ENCODE results near the gene FAM9B.
"Not testable (repeated sequence)": the region's sequence is repeated elsewhere in the genome, so short reads cannot be mapped to it uniquely, and the experiment has no call there.

The FAM9B gene

DNA sequence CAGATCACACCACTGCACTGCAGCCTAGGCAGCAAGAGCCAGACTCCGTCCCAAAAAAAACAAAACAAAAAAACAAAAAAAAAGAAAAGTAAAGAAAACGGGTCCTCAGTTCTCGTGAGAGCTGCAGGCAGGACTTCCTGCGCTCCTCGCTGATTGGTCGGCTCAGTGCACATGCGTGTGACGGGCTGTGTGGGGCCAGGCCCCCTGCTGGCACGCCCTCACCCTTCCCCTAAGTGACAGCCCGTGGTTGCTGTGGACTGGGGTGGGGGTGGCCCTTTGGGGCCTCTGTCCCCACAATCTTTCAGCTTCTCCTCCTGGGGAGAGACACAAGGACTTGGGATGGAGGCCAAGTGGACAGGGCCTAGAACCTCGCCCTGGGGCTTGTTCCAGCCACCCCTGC lies at the start of gene FAM9B:
FAM9B (minus strand) TSS at position 139 of the 400 bp plus-strand sequence. CDS start 1,141 bp downstream, outside the sequence.
- no peak for DNase-seq

DNA sequence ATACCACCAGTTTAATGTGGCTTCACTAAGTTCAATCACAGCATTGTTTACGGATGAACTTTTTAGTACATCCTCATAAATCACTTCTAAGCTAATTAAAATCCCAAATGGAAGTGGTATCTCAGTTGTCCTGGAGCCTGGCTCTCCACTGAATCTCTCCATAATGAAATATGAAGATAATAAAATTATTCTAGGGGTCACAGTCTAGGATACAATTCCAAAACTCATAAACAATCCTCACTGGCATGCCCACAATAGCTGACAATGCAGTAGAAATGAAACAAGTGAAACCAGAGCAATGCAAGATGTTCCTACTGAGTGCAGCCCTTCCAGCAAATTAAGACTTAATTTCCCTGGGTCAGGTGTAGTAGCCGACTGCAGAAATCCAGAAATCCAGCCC lies 47.3 kb upstream of the FAM9B start:
- DNase-seq = no peak

DNA sequence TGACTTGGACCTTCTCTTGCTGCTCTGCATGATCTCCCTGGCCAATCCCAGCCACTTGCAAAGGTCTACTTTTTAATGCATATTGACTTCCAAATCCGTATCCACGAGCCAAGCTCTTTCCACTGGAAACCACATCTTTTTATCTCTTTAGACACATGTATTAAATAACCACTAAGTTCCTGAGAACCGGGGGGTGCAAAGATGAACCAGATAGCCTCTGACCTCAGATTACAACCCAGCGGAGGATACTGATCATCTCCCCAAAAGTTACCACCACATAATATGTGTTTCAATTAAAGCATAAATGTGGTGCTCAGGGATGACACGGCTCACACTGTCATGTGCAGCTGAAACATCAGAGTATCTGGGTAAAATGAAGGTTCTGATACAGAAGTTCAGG lies 40.4 kb upstream of the FAM9B start:
- no peak for DNase-seq

DNA sequence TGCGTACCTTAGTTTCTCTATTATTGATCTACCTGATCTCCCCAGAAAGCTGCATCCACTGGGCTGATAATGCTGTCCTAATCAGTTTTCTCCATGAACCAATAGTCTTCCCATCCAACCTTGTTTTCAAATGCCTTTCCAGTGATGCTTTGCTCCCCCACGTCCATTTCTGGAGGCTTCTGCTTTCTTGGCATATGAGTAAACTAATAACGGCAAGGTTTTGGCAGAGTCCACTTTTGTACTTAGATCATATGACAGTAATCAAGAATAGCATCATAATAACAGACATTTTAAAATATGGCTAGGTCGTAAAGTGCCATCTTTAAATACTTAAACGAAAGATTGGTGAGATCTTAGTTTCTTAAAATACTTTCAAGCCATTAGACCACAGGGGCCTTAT lies 38.4 kb upstream of the FAM9B start:
- DNase-seq = no peak

DNA sequence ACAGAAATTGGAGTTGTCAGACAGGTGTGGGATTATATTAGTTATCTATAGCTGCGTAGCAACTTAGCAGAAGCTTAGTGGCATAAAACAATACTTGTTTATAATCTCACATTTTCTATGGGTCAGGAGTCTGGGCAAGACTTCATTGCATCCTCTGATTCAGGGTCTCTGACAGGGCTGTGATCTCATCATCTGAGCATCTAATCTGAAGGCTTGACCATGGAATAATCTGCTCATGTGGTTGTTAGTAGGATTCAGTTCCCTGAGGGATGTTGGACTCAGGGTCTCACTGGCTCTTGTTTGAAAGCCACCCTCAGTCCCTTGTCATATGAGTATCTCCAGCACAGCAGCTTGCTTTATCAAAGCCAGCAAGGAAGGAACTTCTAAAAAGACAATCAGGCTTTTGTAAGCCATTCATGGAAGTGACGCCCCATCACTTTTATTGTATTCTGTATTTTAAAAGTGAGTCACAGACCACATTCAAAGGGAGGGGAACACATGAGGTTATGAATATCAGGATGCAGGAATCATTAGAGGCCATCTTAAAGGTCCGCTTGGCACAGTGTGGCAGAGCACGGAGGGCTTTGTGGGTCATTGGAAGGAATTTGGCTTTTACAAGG lies 37.2 kb upstream of the FAM9B start:
- DNase-seq = no peak

DNA sequence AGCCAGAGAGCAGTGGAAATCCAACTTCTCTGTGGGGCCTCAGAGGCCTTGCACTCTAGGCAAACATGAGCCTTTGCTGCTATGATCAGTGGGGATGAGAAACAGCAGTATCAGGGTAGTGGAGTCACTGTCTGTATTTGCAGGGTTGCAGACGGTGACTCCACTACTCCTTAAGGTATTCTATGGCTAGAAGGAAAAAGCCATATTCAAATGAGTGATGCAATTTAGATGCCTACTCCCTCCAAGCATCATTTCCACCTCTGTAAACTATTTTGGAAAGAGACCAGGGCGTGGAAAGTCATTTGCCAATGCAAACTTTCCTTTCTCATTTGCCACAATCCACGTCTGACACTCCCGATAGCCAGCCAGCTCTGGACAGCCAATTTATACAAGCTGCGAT lies 35.6 kb upstream of the FAM9B start:
- DNase-seq = no peak

DNA sequence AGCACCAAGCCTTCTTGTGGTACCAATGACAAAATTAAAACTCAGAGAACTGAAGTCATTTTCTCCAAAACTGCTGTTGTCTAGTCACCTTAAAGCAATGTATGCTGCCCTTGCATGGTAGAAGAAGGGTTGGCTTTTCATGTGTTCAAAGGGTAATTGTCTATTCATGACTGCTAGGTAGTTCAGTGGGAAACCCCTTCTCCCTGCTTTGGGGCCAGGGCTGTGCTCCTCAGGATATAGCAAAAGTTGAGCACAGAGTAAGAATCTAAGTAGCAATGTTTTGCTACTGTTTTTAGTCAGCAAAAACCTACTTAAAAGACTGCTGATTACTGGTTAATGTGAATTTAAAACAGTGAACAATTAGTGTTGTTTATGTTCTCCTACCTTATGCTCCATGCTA lies 30.8 kb upstream of the FAM9B start:
- DNase-seq = no peak

DNA sequence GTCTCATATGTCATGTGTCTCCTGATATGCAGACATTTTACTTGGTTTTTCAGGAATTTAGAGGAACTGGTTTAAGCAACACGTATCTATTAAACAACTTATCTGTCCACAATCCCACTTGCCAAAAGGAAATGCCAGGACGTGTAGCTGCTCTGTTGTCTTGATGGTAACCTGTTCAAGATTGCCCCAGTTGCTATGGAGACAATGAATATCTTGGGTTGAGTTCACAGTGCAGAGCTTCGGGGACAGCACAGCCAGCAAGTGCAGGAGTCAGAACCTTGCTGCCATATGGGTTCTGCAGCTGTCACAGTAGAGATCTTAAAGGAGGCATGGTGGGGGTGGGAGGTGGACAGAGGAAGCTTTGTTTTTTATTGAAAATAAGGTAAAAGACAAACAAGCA lies 28.7 kb upstream of the FAM9B start:
- DNase-seq = no peak

DNA sequence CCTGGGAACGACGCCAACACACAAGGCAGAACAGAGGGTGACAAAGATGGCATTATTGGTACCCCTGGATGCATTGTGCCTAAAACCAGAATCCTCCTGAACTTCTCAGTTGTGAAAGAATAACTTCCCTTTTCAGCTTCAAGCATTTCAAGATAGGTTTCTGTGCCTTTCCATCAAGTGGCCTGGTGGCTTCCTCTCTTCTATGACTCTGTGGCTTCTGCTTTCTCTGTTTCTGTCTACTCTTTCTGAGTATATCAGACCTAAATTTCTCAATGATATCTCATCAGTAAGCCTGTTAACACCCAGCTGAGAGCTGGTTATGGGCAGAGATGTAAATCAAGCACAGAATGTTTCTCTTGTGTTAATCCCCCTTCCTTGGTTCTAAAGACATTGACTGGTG lies 21.4 kb upstream of the FAM9B start:
- DNase-seq = no peak

DNA sequence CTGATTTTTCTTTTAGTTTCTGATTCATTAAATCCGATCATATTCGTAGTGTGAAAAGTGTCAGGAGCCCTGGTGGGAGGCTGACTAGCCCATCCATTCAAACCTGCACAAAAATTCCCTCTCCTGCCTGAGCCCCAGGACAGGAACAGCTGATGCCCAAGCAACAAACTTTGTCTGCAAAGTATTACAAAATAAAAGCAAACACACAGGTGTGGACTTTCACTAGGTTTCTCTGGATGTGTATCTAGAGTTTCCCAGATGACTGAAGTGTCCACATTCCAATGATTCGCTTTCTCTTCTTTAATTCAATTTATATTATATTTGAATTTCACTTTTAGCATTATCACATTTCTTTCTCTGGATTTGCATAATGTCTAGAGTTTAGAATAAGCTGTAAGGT lies 18.2 kb upstream of the FAM9B start:
- no peak for DNase-seq

DNA sequence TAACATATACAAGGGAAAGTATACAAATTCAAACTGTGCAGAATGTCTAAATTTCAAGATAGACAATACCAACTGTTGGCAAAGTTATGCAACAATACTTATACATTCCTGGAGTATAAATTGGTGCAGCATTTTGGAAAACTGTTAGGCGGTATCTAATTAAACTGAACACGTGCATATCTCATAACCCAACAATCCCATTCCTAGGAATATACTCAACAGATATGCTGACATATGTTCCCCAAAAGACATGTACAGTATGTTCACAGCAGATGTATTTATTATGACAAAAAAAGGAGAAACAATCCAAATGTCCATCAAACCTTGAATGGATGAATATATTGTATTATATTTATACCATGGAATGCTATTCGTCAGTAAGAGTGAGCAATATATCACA lies 16.4 kb upstream of the FAM9B start:
- no peak for DNase-seq

DNA sequence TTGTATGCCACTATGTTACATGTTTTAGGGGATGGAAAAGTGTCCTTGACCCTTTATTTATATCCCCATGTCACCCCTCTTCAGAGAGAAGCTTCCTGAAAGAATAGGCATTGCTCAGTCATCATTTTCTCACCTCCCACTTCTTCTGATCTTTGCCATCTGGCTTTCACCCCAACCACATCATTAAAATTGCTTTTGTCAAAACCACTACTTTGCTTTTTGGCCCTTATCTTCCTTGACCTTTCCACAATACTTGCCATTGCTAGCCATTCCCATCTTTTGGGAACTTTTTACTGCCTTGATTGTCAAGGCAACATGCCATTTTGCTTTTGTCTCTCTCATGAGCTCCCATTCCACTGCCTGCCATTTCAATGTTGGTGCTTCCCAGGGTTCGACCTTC lies 14.9 kb upstream of the FAM9B start:
- no peak for DNase-seq

DNA sequence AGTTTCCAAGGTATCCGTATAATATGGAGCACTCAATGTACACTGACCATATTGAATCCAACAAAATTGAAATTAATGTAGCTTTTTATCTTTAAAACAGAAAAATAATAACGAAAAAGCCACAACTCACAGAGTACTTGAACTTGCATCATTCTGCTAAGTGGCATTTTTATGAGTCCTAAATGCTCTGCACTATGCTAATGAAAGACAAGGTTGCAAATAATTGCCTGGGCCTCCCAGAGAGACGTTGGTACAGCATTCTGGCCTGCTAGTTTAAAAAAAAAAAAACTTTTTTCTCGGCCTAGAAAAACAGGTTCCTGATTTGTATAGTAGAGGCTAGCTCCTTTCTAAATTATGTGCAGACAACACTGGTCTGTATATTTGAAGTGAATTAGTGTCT lies 4.3 kb upstream of the FAM9B start:
- DNase-seq = no peak

DNA sequence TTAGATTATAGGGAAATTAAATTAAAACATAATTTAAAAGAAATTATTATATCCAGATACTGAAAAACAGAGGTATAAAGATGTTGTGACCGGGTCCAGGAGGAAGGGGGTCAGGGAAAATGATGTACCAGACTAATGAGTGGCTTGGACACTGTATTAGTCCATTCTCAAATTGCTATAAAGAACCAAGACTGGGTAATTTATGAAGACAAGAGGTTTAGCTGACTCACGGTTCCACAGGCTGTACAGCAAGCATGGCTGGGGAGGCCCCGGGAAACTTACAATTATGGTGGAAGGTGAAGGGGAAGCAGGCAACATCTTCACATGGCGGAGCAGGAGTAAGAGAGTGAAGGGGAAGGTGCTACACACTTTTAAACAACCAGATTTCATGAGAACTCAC lies 3.4 kb upstream of the FAM9B start:
- DNase-seq = no peak

DNA sequence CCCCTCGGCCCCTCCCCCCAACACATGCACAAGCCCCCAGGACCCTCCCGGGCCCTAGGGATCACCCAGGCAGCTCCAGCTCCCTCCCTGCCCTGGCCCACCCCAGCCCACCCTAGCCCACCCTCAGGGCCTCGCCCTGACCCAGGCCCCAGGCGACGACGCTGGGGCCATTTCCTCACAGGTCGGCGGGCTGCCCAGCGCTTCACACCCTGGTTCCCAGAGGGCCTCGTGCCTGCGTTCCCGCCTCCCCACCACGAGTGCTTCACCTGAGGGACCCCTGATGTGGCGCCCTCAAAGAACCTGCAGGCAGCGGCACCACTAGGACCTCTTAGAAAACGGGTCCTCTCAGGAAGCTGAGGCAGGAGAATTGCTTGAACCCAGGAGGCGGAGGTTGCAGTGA lies 341 bp downstream of the FAM9B start:
- DNase-seq = no peak

DNA sequence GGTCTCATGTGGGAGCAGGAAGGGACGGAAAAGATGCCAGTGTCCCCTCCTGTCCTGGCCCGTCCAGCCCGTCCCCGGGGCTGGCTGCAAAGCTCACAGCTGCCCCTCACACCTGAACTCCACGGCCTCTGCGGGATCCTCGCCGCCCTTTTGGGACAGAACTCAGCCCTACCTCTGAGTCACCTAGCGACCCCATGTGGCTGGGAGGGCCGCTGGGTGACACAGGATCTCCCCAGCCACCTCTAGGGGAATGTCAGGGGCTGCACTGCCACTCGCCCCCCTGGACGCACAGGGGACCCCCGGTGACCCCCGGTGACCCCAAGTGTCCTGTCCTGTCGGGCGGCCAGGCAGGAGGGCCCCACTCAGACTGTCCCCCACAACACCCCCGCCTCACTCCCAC lies 748 bp downstream of the FAM9B start:
- DNase-seq = no peak

DNA sequence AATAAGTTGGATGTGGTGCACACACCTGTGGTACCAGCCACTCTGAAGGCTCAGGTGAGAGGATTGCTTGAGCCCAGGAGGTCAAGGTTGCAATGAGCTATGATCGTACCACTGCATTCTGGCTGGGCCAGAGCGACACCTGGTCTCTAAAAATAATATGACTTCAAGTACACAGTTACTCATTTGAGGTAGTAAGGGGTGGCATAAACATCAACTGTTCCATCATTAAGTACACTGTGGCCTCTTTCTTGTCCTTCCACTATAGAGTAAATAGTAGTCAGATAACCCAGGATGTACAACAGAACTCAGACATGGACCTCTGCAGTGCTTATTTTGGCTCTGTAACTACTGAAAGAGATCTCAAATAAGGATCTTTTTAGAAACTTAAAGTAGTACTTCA lies 10.6 kb downstream of the FAM9B start:
- DNase-seq = no peak

DNA sequence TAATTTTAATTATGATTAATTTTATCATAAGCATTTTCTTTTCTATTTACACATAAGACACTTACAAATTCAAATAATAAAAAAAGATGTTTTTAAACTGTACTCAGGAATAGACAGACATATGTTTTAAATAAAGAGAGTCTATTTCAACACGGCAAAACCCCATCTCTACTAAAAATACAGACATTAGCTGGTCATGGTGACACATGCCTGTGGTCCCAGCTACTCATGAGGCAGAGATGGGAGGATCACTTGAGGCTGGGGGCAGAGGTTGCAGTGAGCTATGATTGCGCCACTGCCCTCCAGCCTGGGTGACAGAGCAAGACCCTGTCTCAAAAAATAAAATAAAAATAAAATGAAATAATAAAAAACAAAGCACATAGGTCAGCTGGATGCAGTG lies 14.8 kb downstream of the FAM9B start:
- DNase-seq = no peak

DNA sequence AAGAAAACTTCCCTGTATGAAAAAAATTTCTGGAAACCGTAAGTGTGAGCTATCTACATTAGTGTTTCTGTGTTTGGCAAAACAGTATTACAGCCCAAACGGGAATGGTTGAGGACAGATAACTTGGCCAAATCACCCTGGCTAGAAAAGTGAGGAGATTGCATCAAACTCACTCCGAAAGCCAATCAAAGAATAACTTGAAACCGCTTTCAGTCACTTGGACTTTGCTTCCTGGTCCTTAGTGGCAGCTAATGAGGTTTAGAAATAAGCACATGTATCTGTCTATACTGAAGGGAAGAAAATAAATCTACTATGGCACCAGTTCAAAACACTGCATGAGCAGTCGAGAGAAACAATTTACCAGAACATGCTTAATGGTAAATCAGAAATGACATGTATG lies 15.6 kb downstream of the FAM9B start:
- DNase-seq = not testable (repeated sequence)

DNA sequence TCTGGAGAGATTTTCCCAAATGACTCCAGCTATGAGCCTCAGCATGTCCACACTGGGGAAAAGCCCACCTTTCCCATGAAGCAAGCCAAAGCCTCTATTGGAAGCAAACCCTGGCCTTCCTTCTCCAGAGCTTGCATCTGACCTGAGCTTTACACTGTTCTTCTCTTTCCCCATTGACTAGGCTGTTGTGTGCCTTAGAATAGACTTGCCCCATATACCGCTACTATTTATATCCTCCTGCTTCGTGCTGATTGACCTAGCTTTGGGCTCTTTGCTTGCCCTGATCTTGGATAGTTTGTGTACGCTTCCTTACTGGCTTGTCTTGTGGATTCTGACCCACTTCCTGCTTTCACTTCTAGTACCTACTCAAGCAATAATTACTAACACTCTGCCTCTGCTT lies 30.9 kb downstream of the FAM9B start:
- no peak for DNase-seq

DNA sequence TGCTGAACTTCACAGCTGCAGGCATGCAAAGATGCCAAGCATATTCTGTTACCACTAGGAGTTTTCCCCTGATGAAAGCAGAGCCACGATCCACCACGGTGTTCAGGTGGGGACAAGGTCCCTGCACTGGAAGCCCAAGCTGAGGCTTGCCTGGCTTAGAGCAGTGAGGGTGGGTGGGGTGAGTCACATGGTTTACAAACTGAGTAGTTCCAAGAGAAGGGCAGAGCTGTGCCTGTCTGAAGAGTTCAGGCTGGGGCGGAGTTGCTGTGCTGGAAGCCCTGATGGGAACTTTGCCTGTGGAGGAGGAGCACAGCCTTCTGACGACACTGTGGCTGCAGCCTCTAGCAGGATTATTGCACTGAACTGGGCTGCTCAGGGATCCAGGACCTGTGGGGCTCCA lies 45.5 kb downstream of the FAM9B start:
- DNase-seq = no peak

DNA sequence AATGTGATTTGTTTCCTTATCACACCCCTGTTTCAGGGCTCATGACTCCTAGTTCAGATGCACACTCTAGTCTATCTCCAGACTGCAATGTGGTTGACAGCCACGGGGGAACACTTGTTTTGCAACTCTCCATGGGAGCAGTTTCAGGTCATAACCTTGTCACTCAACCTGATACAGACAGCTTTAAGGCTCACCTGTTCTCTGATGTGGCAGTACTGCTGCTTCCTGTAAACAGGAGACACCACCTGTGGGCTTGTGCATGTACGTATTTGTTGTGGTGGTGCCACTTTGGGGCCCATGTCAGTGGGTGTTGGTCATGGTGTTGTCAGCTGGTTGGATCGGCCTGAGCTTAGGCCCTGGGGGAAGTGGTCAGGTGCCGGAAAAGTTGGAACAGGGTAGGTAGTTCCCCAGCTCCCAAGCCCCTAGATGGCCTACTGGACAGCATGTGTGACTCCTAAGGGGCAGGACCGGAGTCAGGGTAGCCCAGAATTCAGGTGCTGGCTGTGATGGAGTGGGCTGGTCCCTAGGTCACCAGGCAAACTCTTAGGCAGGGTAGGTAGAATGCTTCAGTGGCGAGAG lies 46.2 kb downstream of the FAM9B start:
- DNase-seq = peak; percentile 56

DNA sequence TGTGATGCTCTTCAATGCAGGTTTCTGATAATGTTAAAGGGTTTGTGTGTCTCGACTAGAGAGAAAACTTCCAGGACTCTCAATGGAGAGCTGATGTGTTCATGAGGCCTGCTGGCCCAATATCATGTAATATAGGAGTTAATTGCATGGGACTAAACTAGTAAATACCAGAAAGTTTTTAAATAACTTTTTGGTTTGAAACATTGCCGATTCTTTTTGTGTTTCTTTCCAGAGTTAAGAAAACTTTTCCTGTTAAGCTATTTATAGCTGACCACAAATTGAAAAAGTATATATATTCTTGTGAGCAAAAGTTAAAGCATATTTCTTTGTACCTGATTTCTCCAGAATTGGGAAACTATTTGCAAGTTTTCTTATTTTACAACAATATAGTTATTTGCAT lies 49.7 kb downstream of the FAM9B start:
- DNase-seq = no peak

DNA sequence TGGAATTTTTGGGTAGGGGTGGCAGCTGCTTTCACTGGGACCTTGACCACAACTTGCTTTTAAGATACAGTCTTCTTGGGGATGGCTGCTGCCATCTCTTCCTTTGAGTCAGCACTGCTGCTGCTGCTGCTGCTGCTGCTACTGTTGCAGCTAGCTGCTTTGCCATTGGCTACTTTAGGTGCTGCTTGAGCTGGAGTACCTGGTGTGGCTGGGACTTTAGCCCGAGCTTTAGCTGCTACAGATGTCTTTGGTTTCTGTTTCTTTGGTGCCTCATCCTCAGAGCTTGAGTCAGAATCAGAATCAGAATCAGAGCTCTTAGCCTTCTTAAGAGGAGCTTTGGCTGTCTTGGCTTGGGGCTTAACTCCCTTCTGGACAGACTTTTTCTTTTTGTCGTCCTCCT lies 52.2 kb downstream of the FAM9B start:
- DNase-seq = no peak

DNA sequence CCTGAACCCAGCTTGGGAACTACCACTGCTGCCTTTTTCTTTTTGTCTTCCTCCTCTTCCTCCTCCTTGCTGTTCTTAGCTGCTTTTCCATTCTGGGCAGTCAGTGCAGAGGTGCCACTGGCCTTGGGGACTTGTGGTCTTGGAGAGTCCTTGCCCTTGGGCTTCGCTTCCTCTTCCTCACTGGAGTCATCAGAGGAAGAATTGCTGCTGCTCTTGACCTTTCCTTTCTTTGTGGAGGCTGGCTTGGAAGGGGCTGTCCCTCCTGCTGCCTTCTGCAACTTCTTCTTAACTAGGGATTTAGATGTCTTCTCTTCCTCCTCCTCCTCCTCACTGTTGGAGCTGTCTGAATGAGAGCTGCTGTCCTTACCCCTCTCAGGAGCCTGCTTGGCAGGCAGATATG lies 53.2 kb downstream of the FAM9B start:
- DNase-seq = no peak

All from CD4-positive, alpha-beta T cell treated with Interleukin-12 subunit alpha and Interleukin-12 subunit beta, for 1 hour (primary cell).